Stimulated activated CD8-positive, alpha-beta memory T cell treated with anti-CD3 and anti-CD28 coated beads, Interleukin-12 subunit alpha, Interleukin-12 subunit beta, amount 100 ng/mL, for 4 hours (primary cell): ENCODE measurements around the gene PIKFYVE.
"Not testable (repeated sequence)": the region's sequence is repeated elsewhere in the genome, so short reads cannot be mapped to it uniquely, and the experiment has no call there.

Experiments used
- DNase-seq: peaks from one replicate; pipeline ENCODE4 v3.0.0-alpha.2; 2020; ENCODE audit warnings: low read depth

Gene PIKFYVE

DNA sequence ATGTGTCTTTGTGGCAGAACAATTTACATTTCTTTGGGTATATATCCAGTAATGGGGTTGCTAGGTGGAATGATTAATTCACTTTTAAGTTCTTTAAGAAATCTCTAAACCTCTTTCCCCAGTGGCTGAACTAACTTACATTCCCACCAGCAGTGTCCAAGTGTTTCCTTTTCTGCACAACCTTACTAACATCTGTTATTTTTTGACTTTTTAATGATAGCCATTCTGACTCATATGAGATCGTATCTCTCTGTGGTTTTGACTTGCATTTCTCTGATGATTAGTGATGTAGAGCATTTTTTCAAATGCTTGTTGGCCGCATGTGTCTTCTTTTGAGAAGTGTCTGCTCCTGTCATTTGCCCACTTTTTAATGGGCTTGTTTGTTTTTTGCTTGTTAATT is 97.4 kb downstream of the PIKFYVE start:
- no peak for DNase-seq

DNA sequence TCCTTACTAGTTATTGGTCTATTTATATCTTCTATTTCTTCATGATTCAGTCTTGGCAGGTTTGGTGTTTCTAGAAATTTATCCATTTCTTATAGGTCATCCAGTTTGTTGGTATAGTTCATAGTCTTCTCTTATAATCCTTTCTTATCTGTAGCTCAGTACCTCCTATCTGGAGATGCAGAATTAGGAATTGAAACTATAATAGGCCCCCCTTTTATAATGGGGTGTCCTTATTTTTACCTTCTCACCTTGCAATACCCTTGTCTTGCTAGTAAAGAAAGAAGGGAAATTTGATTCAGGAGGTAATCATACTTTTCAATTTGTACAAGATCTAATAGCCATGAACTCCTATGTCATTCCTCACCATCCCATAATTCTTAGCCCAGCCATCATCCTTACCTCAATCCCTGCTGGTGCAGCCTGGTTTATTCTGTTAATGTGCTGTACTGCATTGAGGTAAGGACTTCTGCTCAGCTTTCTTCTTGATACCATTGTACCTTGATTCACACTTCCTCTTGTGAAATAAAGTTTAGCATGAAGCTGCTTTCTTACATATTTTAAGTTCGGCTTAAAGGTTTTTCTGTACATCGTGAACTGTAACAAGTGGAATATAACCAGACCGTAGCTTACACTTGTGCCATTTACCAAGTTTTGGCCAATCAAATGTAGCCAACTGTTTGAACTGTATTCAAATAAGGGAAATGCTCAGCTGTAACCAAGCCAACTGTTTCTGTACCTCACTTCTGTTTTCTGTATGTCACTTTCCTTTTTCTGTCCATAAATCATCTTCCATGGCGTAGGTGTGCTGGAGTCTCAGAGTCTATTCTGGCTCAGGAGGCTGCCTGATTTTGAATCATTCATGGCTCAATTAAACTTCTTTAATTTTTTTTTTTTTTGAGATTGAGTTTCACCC is 100.4 kb downstream of the PIKFYVE start:
- DNase-seq: no peak

DNA sequence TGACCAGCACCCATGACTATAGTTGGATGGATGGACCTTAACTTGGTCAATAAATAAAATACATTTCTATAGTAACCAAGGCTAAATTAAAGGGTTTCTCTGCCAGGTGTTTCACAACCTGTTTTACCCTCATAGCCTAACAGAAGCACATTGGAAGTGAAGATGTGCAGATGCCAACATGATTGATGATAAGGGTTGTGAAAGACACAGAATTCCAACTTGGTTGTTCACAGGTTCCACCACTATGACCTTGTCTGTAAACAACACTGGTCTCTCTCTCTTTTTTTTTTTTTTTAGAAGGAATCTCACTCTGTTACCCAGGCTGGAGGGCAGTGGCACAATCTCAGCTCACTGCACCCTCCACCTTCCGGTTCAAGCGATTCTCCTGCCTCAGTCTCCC is 103.0 kb downstream of the PIKFYVE start:
- DNase-seq: no peak

DNA sequence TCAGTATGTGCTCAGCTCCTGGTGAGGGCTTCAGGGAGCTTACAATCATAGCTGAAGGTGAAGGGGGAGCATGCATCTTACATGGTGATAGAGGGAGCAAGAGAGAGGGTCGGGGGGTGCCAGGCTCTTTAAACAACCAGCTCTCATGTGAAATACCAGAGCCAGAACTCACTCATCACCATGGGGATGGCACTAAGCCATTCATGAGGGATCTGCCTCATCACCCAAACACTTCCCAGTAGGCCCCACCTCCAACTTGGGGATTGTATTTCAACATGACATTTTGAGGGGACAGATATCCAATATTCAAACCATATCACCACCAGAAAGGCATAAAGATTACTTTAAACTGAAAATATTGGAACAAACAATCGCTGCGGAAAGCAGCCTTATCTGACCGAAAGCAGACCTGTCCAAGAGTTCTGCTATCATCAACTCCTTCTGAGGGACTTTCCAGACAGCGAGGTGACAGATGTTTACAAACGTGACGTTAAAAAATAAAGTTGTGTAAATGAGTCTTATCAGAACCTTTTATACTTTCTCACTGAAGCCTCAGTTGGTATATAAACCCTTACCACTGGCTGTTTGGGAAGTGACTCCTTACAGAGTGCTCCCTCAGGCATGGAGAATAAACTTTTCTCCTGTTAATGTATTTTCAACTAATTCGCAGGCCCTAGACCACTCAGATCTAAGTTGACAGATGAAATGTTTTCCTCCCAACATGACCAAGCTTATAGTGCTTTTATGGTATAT is 105.0 kb downstream of the PIKFYVE start:
- no peak for DNase-seq

DNA sequence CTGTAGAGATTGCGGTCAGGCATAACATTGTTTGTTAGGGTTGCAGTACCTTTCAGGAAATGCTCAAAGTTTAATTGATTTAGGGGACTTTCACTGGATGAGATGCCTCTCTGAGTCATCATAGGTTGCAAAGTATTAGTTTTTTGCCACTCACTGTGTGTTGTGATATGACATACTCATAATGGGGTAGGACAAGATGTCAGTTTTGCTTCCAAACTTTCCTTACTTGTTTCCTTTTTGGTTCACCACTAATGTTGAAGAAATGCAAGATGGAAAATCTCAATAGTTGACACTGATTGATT is 105.5 kb downstream of the PIKFYVE start:
- no peak for DNase-seq

DNA sequence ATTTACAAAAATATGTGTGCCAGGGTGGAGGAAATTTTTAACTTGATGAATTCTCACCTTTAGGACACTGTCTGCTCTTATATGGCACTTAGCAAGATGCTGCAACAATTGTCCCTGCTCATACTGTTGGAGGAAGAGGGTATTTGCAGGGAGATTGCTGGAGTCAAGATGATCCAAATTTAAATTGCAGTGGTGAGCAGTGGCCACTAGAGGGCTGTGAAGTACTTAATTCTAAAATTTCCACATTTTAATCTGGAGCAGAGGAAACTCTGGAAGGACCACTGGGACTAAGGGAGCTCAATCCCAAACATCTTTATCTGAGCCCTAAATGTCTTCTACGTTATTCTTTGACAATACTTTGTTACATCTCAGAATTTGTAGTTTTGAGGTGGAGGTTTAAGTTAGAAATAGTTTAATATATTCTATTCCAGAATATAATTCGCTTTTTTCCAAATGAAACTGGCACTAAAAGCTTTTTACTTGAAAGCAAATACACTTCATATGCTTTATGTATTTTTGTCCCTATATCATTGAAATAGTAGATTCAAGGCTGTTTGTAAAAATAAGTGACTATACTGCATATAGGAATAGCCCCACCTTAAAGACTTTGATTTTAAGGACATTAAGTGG is 107.5 kb downstream of the PIKFYVE start:
- no peak for DNase-seq

DNA sequence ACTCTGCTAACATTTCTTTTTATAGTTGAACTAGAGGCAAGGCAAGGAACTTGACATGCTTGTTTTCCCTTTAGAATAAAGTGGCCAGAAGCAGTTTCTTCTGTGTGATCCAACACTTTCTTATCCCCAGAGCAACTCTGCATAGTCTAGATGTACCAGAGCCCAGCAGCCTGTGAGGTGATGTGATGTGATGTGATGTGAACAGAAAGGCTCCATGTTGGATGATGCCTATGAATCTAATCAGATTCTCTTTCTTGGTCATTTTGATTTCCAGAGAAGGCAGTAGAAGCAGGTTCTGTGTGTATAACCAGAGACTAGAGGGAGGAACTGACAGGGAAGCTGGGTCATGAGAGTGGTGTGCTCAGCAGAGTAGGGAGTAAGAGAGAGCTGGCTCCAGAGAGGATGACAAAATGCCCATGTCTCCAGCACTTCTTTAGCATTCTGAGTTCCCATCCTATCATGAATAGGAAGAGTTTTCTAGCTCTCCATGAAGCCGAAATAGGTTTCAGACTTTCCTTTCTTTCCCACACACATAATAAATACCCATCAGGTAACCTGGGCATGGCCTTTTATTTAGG is 109.5 kb downstream of the PIKFYVE start:
- DNase-seq: no peak

DNA sequence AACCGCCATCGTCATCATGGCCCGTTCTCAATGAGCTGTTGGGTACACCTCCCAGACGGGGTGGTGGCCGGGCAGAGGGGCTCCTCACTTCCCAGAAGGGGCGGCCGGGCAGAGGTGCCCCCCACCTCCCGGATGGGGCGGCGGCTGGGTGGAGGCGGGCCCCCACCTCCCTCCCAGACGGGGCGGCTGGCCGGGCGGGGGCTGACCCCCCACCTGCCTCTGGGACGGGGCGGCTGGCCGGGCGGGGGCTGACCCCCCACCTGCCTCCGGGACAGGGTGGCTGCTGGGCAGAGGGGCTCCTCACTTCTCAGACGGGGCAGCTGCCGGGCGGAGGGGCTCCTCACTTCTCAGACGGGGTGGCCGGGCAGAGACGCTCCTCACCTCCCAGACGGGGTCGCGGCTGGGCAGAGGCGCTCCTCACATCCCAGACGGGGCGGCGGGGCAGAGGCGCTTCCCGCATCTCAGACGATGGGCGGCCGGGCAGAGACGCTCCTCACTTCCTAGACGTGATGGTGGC is 111.3 kb downstream of the PIKFYVE start:
- not testable (repeated sequence) for DNase-seq

DNA sequence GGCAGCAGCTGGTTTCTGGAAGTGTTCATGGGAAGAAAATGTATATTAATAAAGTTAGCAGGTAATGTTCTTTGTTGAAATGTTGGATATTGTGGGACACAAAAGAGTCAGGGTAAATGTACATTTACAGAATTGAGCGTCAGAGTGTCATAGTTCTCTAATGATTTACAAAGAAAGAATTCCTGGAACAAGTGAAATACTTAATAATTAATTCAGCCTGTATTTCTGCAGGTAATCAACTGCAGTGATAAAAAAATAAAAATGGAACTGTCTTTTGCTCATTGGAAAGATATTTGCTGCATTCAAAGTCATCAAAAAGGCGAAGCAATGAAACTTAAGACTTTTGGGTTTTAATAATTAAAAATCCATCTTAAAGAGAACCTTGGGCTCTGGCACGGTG is 113.1 kb downstream of the PIKFYVE start:
- no peak for DNase-seq

DNA sequence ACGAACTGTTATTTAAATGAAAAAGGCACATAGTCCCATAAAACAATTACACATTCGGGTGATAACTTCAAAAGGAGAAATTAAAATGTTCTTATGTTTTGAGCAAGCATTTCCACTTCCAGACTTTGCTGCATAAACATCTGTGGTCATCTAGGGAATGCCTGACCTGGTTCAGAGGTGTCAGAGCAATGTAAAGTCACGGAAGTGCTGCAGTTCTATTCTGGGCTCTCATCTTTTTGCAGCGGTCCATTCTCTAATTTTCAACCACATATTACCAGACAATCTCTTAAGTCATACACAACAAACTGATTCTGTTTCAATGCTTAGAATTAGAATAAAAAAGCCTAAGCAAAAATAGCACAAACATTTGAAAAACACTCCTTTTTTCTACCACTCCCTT is 118.6 kb downstream of the PIKFYVE start:
- DNase-seq: no peak

DNA sequence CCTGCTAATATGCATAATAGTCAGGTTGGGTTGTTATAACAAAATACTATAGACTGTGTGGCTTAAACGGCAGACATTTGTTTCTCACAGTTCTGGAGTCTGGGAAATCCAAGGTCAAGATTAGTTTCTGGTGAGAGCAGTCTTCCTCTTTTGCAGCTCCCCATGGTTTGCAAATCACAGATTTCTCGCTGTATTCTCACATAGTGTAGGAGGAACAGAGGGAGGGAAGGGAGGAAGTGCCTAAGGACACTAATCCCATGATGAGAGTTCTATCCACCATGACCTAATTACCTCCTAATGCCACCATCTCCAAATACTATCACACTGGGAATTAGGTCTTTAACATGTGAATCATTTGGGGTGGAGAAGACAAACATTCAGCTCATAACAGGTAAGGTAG is 120.5 kb downstream of the PIKFYVE start:
- no peak for DNase-seq

DNA sequence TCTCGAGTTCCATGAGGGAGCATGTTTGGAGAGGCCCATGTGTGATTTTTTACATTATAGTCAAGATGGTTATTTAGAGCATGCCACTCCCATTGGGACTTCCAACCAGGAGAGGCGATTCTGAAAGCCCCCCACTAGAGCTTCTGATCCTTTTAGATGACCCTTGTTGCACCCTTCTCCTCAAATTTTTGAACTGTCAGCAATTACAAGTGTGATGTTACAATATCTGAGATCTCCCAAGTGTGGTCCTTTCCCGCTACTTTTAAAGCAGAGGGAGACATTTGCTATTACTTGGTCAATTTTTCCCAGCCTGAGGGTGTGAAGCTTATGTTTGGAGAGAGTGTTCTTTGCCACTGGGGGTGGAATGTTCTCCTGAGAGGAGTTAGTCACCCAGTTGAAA is 123.9 kb downstream of the PIKFYVE start:
- DNase-seq: no peak

DNA sequence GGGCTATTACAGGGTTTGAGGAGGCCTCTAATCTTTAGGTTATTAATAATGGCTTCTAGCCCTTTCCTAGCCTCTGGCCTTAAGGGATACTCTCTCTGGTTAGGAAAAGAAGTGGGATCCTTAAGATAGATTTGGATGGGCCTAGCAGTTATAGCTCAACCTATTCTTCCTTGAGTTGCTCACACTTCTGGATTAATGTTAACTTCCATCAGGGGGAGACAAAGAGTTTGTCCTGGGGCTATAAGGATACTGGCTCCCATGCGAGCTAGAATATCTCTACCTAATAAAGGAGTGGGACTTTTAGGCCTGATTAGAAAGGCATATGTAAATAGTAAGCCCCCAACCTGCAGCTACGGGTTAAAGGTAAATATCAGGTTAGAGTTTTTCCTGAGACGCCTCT is 126.2 kb downstream of the PIKFYVE start:
- no peak for DNase-seq

DNA sequence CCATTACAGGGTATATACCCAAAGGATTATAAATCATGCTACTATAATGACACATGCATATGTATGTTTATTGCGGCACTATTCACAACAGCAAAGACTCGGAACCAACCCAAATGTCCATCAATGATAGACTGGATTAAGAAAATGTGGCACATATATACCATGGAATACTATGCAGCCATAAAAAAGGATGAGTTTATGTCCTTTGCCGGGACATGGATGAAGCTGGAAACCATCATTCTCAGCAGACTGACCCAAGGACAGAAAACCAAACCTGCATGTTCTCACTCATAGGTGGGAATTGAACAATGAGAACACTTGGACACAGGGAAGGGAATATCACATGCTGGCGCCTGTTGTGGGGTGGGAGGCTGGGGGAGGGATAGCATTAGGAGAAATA is 130.7 kb downstream of the PIKFYVE start:
- DNase-seq: not testable (repeated sequence)

DNA sequence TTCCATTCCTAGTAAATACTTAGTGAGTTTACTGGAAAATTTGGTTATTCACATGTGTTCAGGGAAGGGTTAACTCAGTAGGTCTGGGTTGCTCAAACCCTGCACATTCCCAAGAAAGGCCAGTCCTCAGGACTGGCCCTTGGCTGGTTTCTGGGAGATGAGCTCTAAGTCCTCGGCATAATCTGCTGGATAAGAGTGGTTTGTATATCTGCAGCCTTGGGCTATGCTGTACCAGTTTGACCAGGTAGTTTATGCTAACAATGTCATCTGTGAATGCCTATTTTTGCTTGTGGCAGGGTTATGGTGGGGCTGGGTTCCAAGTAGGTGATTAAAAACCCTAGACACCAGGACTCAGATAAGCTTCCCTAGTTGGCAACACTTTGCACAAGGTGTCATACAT is 133.1 kb downstream of the PIKFYVE start:
- DNase-seq: no peak

DNA sequence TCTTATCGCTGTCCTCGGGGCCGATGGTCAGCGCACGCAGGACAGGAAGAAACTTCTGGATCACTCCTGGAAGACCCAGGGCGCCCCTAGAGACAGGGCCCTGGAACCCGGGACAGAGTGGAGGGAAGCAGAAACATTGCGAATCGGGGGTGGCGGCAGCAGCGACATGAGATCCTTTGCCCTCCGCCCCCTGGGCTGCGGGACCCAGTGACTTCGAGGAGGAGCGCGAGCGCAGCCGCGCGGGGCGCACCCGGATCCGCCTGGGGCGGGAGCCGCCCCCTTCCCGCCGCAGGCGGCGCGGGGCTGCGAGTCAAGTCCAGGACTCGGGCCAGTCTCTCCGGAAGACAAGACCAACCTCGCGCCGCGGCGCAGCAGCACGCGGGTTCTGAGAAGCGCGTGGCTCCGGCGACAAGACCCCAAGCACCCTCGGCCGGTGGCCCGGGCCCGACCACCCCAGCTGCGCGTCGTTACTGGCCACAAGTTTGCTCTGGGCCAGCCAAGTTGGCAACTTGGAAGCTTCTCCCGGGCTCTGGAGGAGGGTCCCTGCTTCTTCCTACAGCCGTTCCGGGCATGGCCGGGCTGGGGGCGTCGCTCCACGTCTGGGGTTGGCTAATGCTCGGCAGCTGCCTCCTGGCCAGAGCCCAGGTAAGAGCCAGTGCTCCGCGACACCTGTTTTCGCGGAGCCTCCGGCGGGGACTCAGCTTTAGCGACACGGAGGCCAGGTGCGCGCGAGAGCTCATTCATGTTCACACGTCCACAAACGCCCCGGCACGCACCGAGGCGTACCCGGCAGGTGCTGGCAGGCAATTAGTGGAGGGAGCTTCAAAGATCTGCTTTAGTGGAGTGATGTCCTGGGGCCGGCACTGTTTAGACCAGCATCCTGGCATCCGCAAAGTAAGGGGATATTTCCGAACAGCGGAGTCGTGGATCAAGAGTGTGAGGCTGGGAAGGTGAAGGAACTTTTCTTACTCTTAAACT is 140.7 kb downstream of the PIKFYVE start, which contains the start of gene PTH2R:
Gene PTH2R (plus strand): TSS at position 319 of the 978 bp plus-strand sequence. CDS start 252 bp downstream, at position 571.
- no peak for DNase-seq

DNA sequence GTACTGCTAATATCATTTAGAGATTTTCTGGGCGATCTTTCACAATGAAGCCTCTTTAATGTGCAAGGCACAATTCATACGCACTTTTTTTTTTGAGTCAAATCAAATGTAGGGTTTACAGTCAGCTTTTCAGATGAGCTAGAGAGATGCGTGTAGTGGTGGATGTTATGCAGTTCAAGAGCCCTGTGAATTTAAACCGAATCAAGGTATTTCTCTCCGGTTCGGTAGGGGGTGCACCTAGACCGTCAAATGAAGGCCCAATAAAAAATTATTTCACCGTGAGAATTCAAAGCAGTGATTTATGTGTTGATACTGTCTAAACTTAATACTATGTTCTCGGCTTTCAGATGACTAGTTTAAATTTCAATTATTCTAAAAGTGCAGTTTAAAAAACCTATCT is 141.6 kb downstream of the PIKFYVE start:
- no peak for DNase-seq
